Measurements from ENCODE around the gene BTNL2. TPM values are rescaled to one million over a fixed set of nuclear protein-coding genes. Genes with fewer than 3 reads are reported as not detected.

The BTNL2 gene
- total RNA-seq, 2 donors from 2014 or later: not detected

DNA sequence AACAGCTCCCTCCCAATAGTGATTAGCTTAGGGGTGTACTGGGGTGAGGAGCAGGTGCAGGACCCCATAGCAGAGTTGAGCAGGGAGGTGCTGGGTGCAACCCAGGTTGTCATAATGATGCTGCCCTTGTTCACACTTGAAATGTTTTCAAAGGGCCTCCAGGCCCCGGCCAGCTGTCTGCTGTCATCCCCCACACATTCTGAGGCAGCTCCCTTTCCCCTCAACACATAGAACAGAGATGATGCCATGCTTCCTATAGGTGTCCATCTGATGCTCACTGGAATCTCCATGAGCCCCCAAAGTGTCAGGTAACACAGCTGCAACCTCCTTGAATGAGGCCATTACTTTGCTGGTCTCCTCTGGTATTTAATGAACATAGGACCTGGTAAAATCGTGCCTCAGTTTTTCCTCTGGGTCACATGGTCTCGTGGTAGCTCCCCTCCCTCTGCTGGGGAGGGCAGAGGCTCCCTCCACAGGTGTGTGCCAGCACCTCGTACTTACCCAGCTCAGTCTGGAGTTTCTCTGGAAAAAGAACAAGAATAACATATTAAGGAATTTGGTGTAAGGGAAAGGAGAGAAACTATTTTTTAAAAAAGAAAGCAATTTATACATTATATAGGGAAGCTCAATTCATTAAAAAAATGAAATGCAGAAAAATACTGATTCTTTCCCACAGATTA lies 5.6 kb downstream of the BTNL2 start:
- Mint-ChIP-seq H3K36me3 (ENCODE audit: low read depth) (no peaks in the 10 kb centered on the region), H3K9me3 (no peaks in the 10 kb centered on the region), H3K27me3 (peaks cover 31% of the 10 kb centered on the region), H3K4me3 (no peak overlapping the region), H3K27ac (no peak overlapping the region), H3K4me1 (peaks cover 5% of the 10 kb centered on the region)
- ATAC-seq (replicated peaks): no peak

DNA sequence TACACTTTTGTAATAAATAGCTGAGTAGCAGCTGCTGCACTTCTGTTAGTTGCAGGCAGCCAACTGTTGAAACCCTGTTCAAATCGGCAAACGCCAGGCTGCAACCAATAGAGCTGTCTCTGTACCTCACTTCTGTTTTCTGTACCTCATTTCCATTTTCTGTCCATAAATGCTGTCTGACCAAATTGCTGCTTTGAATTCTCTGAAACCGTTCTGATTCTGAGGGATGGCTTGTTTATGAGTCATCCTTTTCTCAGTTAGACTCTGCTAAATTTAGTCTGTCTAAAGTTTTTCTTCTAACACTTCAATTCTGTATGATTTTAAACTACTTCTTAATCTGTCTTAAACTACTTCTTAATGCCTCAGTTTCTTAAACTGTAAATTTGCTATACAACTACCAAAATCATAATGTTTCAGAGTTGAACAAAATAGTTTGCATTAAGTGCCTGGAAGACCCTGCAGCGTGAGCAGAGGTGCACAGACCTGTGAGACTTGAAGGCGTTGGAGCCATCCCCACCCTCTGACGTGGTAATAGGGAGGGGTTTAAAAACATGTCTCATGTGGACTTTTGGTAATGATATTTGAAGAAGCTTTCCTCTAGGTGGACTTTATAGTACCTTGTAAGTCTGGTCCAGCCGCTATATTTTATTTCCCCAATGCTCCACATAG lies 9.6 kb downstream of the BTNL2 start:
- no peaks in the 10 kb centered on the region for H3K36me3 Mint-ChIP-seq (ENCODE audit: low read depth)
- peaks cover 25% of the 10 kb centered on the region for H3K27me3 Mint-ChIP-seq
- H3K4me3 Mint-ChIP-seq: no peak overlapping the region
- peak; percentile 80 for ATAC-seq (replicated peaks)
- H3K4me1 Mint-ChIP-seq: peaks cover 5% of the 10 kb centered on the region
- H3K27ac Mint-ChIP-seq: no peak overlapping the region
- H3K9me3 Mint-ChIP-seq: no peaks in the 10 kb centered on the region

DNA sequence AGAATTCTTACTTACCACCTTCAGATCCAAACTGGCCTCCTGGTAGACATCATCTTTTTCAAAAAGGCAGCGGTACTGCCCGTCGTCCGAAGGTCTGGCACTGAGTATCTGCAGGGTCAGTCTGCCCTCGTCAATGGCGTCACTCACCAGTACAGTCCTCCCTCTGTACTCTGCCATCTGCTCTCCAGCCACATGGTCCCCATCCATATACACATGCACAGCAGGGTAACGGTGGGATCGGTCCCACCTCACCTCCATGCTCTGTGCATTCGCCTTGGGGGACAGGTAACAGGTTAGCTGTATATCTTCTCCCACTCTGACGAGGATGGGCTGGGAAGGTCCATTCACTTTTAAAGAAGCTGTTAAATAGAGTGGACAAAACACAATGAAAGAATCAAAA lies 11.0 kb downstream of the BTNL2 start:
- no peak overlapping the region for H3K27ac Mint-ChIP-seq
- no peak for ATAC-seq (replicated peaks)

DNA sequence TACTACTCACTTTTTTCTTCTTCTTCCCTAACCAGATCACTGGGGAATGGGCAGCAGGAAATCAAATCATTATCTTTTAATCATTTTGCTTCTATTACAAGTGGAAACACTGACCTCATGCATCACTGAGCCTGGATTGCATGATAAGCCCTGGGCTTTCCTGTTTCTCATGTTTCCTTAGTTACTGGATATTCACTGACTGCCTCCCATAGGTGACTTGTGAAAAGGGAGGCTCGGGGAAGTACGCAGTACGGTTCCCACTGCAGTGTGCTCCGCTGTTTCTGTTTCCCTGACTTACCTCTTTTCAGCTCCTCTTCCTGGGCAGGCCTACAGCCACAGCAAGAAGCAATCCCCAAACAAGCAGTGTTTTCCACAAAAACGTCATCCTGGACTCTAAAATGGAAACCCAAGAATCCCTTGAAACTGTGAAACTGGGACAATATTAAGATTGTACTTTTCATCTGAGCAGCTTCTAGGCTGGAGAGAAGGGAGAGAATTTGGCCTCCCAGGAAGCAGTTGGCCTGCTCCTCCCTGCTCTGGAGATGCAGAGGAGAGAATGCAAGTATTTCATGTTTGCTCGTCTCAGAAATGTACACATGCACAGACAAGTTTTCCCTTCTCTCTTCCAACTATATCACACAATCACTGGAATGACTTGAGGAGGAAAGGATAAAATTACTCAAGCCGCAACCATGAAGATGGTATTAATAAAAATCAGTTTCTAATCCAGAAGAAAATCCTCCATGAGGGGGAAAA lies 13.1 kb downstream of the BTNL2 start:
- H3K36me3 Mint-ChIP-seq (ENCODE audit: low read depth): no peaks in the 10 kb centered on the region
- no peak overlapping the region for H3K27ac Mint-ChIP-seq
- H3K27me3 Mint-ChIP-seq: peaks cover 17% of the 10 kb centered on the region
- H3K9me3 Mint-ChIP-seq: no peaks in the 10 kb centered on the region
- ATAC-seq (replicated peaks): no peak
- peaks cover 5% of the 10 kb centered on the region for H3K4me1 Mint-ChIP-seq
- H3K4me3 Mint-ChIP-seq: no peak overlapping the region

More for the DNA sequence above, 11.0 kb downstream of the BTNL2 start:
- Mint-ChIP-seq H3K27me3 (peaks cover 21% of the 10 kb centered on the region), H3K36me3 (ENCODE audit: low read depth) (no peaks in the 10 kb centered on the region), H3K4me3 (no peak overlapping the region), H3K9me3 (no peaks in the 10 kb centered on the region), H3K4me1 (peaks cover 5% of the 10 kb centered on the region)

DNA sequence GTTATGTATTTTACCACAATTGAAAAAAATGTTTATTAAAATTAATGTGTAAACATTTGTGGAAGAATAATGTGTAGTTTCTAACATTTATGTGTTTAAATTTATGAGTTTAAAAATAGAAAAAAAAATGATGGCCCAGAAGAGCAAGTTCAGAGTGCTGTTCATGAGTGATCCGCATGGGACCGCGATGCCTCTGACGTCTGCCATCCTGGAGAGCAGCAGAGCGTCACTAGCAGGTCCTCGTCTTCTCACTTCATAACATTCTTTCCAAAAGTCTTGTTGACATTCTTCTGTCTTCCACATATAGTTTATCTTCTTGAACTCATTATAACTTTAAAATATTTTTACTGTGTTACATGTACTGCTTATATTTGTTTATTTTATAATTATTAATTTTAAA lies 15.5 kb downstream of the BTNL2 start:
- Mint-ChIP-seq H3K27me3 (peaks cover 22% of the 10 kb centered on the region), H3K27ac (no peak overlapping the region), H3K9me3 (no peaks in the 10 kb centered on the region), H3K4me3 (no peak overlapping the region), H3K4me1 (no peaks in the 10 kb centered on the region), H3K36me3 (ENCODE audit: low read depth) (no peaks in the 10 kb centered on the region)
- no peak for ATAC-seq (replicated peaks)

DNA sequence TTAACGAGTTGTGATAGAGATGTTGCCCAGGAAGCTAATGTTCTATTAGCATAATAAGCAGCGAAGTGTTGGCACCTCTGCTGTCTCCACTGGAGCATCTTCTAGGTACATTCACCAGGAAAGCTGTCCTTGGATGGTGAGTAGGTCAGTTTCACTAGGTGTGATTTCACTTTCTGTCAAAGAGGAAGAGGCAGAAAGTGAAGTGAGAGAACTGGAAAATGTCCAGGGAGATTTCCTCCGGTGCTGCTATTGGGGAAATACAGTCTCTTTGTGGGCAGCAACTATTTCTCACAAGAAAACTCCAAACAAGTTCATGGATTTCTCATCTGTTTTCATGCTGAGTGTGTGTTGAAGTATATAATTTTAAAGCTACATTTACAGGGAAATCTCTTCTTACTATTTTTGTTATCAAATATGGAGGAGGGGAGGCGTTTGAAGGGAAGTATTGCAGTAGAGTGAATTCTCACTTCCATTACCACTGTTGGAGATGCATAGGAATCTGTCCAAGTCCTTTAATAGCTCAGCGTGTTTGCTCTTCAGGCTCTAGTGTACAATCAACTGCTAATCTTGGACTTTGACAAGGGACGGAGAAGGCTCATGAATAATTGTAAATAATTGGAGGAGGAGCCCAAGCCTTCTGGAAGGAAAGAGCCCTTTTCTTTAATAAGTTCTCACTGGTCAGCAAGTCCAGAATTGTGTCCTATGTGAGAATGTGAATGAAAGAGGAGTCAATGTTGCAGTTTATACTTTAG lies 19.2 kb downstream of the BTNL2 start:
- no peak for ATAC-seq (replicated peaks)
- Mint-ChIP-seq H3K36me3 (ENCODE audit: low read depth) (no peaks in the 10 kb centered on the region), H3K9me3 (no peaks in the 10 kb centered on the region), H3K4me1 (no peaks in the 10 kb centered on the region), H3K27me3 (peaks cover 22% of the 10 kb centered on the region), H3K27ac (no peak overlapping the region), H3K4me3 (no peak overlapping the region)

DNA sequence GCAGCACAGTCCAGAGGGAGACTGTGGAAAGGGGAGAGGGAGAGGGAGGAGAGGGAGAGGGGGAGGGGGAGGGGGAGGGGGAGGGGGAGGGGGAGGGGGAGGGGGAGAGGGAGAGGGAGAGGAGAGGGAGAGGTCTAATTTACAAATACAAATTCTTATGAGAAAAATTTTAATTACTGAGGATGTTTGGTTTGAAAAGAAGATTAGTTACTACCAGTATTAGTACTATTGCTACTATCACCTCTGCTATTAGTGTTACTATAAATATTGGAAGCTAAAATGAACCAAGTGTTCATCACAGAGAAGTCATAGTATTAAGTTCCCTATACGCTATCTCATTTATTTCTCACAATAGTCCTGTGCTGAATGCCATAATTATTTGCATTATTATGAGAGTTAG lies 20.9 kb downstream of the BTNL2 start:
- Mint-ChIP-seq H3K4me1 (no peaks in the 10 kb centered on the region), H3K27ac (no peak overlapping the region), H3K4me3 (no peak overlapping the region), H3K27me3 (peaks cover 18% of the 10 kb centered on the region), H3K9me3 (no peaks in the 10 kb centered on the region), H3K36me3 (ENCODE audit: low read depth) (no peaks in the 10 kb centered on the region)
- no peak for ATAC-seq (replicated peaks)

DNA sequence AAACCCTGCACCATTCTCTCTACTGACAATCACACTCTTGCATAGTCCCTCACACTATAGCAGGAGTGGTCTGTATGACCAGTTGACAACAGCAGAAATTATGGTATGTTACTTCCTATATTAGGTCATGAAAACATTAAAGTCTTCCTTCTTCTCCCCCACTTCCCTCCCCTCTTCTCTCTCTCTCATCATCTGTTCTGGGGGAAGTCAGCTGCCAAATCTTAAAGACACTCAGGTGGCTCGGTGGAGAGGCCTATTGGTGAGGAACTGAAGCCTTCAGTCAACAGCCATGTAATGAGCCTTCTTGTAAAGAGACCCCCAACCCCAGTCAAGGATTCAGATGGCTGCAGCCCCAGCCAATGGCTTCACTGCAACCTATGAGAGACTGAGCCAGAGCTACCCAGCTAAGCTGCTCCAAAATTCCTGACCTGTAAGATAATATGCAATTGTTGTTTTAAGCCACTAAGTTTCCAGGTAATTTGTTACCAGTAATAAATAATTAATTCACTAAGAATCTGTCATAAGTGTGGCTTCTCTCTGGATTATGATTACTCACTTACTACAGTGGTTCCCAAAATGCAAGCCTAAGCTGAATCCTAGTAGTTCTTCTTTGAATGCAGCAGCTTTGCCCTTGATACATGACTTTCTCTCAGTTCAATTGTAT lies 24.1 kb downstream of the BTNL2 start:
- no peak for ATAC-seq (replicated peaks)
- Mint-ChIP-seq H3K27me3 (peaks cover 19% of the 10 kb centered on the region), H3K9me3 (no peaks in the 10 kb centered on the region), H3K4me3 (no peak overlapping the region), H3K36me3 (ENCODE audit: low read depth) (no peaks in the 10 kb centered on the region), H3K27ac (no peak overlapping the region), H3K4me1 (no peaks in the 10 kb centered on the region)

DNA sequence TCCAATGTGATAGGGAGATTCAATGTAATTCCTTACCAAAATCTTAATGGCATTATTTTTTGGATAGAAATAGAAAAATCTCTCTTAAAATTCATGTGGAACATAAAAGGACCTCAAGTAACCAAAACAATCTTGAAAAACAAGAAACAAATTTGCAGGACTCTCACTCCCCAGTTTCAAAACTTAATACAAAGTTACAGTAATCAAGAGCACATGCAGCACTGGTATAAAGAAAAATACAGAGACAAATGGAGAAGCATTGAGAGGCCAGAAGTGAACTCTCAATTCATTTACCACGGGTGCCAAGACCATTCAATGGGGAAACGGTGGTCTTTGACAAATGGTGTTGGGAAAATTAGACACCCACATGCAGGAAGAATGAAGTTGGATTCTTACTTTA lies 27.4 kb downstream of the BTNL2 start:
- H3K27me3 Mint-ChIP-seq: peaks cover 24% of the 10 kb centered on the region

DNA sequence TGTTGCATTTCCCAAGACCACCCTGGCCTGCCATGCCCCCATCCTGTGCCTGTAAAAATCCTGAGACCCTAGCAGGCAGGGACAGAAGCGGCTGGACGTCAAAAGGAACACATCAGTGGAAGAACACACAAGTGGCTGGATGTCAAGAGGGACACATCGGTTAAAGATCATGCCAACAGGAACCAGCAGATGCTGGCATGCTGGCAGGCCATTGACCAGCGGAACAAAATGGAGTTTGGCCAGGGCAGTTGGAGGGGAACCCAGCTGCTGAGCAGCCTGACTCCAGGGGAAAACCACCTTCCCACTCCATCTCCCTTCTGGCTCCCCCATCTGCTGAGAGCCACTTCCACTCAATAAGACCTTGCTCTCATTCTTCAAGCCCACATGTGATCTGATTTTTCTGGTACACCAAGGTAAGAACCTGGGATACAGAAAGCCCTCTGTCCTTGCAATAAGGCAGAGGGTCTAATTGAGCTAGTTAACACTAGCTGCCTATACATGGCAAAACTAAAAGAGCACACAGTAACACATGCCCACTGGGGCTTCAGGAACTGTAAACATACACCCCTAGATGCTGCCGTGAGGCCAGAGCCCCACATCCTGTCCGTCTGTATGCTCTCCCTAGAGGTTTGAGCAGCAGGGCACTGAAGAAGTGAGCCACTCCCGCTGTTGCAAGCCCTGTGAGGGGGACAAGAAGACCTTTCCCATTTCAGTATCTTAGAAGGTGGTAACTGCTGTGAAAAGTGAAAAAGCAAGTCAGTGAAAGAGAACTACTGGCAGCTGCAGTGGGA lies 31.0 kb downstream of the BTNL2 start:
- H3K27ac Mint-ChIP-seq: no peak overlapping the region
- no peak for ATAC-seq (replicated peaks)
- no peaks in the 10 kb centered on the region for H3K36me3 Mint-ChIP-seq (ENCODE audit: low read depth)
- H3K4me1 Mint-ChIP-seq: no peaks in the 10 kb centered on the region
- H3K9me3 Mint-ChIP-seq: no peaks in the 10 kb centered on the region
- H3K4me3 Mint-ChIP-seq: no peak overlapping the region
- peaks cover 28% of the 10 kb centered on the region for H3K27me3 Mint-ChIP-seq

More for the DNA sequence above, 27.4 kb downstream of the BTNL2 start:
- no peak overlapping the region for H3K27ac Mint-ChIP-seq
- no peak overlapping the region for H3K4me3 Mint-ChIP-seq
- H3K9me3 Mint-ChIP-seq: no peaks in the 10 kb centered on the region
- H3K36me3 Mint-ChIP-seq (ENCODE audit: low read depth): no peaks in the 10 kb centered on the region
- H3K4me1 Mint-ChIP-seq: no peaks in the 10 kb centered on the region
- no peak for ATAC-seq (replicated peaks)

DNA sequence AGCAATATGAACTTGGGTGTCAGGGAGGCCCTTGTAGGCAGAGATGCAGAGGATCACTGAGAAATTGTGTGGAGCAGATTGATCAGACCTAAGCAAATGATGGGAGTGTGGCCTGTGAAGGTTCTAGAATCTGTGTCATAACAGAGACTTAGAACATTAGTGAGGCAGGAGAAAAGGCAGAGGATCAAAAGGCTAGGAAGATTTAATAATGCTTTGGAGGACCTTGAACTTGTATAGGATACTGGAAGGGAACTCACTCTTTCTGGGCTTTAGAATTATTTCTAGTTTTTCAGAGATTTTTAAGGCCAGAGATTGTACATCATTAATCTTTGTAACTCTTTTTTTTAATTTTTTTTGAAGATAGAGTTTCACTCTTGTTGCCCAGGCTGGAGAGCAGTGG lies 35.2 kb downstream of the BTNL2 start, which contains the start of gene TSBP1:
Gene TSBP1 (minus strand): TSS at position 101 of the 400 bp plus-strand sequence. CDS start 197 bp downstream, outside the sequence.
- ATAC-seq (replicated peaks): no peak
- Mint-ChIP-seq H3K9me3 (no peaks in the 10 kb centered on the region), H3K4me1 (peaks cover 6% of the 10 kb centered on the region), H3K36me3 (ENCODE audit: low read depth) (no peaks in the 10 kb centered on the region), H3K4me3 (no peak within 1 kb of the TSS), H3K27me3 (peaks cover 34% of the 10 kb centered on the region), H3K27ac (no peak within 1 kb of the TSS)

DNA sequence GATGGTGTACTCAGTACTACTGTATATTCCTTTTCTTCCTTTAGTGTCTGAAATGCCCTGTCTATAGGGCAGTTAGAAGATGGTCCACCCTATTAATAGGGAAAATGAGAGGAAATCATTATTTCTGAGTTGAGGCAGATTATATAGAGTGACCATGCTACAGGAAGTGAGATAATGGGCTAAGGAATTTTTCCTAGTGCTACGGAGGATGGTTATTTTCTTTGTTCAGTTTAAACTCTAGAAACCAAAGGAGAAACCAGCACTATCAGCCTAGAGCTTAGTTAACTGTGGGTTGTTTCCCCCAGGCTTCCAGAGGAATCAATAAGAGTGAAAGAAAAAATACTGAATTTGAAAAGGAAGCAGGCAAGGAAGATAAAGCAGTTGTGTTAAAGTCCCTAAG lies 35.8 kb downstream of the BTNL2 start:
- peaks cover 6% of the 10 kb centered on the region for H3K4me1 Mint-ChIP-seq
- no peak overlapping the region for H3K27ac Mint-ChIP-seq
- no peaks in the 10 kb centered on the region for H3K9me3 Mint-ChIP-seq
- no peaks in the 10 kb centered on the region for H3K36me3 Mint-ChIP-seq (ENCODE audit: low read depth)
- no peak for ATAC-seq (replicated peaks)
- peaks cover 32% of the 10 kb centered on the region for H3K27me3 Mint-ChIP-seq
- no peak overlapping the region for H3K4me3 Mint-ChIP-seq

DNA sequence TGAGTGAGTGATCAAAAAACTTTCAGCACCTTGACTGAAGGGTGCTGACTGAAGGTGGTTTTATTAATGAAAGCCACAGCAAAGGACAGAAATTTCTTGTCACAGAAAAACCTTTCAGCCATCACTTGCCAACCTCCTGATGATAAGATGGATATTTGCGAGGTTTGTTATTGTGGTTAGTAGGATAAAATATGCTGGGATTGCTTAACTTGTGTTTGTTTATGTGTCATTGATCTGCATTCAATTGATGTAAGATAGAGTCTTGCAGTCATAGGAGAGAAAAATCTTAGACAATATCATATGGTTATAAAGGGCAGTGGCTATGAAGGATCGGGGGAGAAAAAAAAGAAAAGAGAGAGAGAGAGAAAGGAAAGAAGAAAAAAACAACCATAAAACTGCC lies 36.5 kb downstream of the BTNL2 start:
- H3K4me3 Mint-ChIP-seq: no peak overlapping the region
- no peak for ATAC-seq (replicated peaks)
- H3K4me1 Mint-ChIP-seq: peaks cover 6% of the 10 kb centered on the region
- peaks cover 33% of the 10 kb centered on the region for H3K27me3 Mint-ChIP-seq
- H3K9me3 Mint-ChIP-seq: no peaks in the 10 kb centered on the region
- no peak overlapping the region for H3K27ac Mint-ChIP-seq
- no peaks in the 10 kb centered on the region for H3K36me3 Mint-ChIP-seq (ENCODE audit: low read depth)

All from activated T-helper 17 cell treated with anti-CD3 and anti-CD28 coated beads, Interleukin-2, amount 50 U/mL, for 72 hours (primary cell).